Gastroesophageal sphincter (tissue), 4 donors: ENCODE measurements around the gene TANK. TPM values are rescaled to one million over a fixed set of nuclear protein-coding genes. Genes with fewer than 3 reads are reported as not detected.

Experiments
- ATAC-seq: fragments of 150-250 bp; one replicate; pipeline ENCODE4 v1.9.1; 2016; ENCODE audit warnings: mild to moderate bottlenecking, moderate library complexity
- H3K27ac ChIP-seq, 4 donors: fragments of 200-600 bp; sonication (generic) in 3 of 4; 1 replicate in 3 of 4; 2 replicates in 1 of 4; pipeline ENCODE4 v1.5.1; 2016 to 2019
- H3K27me3 ChIP-seq: fragments of 200-600 bp; sonication (generic); one replicate; pipeline ENCODE4 v1.5.1; 2019
- H3K36me3 ChIP-seq, 2 donors: fragments of 200-600 bp; sonication (generic); one replicate each; pipeline ENCODE4 v1.5.1; 2019; ENCODE audit warnings: control low read depth in 1 of 2
- H3K4me1 ChIP-seq, 3 donors: fragments of 200-600 bp; sonication (generic); 1 replicate in 2 of 3; 2 replicates in 1 of 3; pipeline ENCODE4 v1.5.1; 2016 to 2019; ENCODE audit warnings: control low read depth in 2 of 3
- H3K4me3 ChIP-seq, 2 donors: fragments of 200-600 bp; sonication (generic); one replicate each; pipeline ENCODE4 v1.5.1; 2019; ENCODE audit warnings: mild to moderate bottlenecking in 1 of 2, moderate library complexity in 1 of 2
- H3K9me3 ChIP-seq, 3 donors: fragments of 200-600 bp; sonication (generic); one replicate each; pipeline ENCODE4 v1.5.1; 2017 to 2019; ENCODE audit warnings: control low read depth in 2 of 3
- CTCF ChIP-seq, 4 experiments: fragments of 200-600 bp in 2 of 4; fragments of 450-650 bp in 2 of 4; sonication (generic) in 1 of 4; IDR thresholded peaks; one replicate each; pipeline ENCODE4 v1.5.1; 2017 to 2019; ENCODE audit warnings: antibody characterized with exemption in 4 of 4, mild to moderate bottlenecking in 2 of 4, moderate library complexity in 2 of 4
- EP300 ChIP-seq: sonication (generic); formaldehyde crosslinking; IDR thresholded peaks from one replicate; pipeline ENCODE4 v1.6.1; 2017; ENCODE audit warnings: antibody characterized with exemption, mild to moderate bottlenecking
- POLR2A ChIP-seq, 2 donors: fragments of 450-650 bp; IDR thresholded peaks; one replicate each; pipeline ENCODE4 v1.6.1; 2017; ENCODE audit warnings: antibody characterized with exemption in 2 of 2, mild to moderate bottlenecking in 2 of 2, moderate library complexity in 1 of 2
- POLR2AphosphoS5 ChIP-seq: sonication (generic); formaldehyde crosslinking; IDR thresholded peaks from one replicate; pipeline ENCODE4 v1.6.1; 2017; ENCODE audit warnings: antibody characterized with exemption
- WGBS, 2 donors: methylation state at CpG; one replicate each; pipeline ENCODE4 v1.1.5; 2018; ENCODE audit warnings: low coverage in 1 of 2; 5-methylcytosine and 5-hydroxymethylcytosine counted together
- total RNA-seq, 4 donors: library from RNA; depleted of rRNA; stranded (reverse); fragments of >200 nt; gene quantifications; one replicate each; pipeline ENCODE4 v1.1.0, GENCODE V29; 2016

The TANK gene
- total RNA-seq, 4 donors from 2014 or later: 48.3 to 88.2 (median 75.6) TPM

GRCh38 chr2:161228511-161229240 lies 68.4 kb downstream of the TANK start:
- Histone ChIP-seq H3K4me3 (no peak overlapping the region), H3K9me3 (no peaks in the 10 kb centered on the region), H3K4me1 (no peaks in the 10 kb centered on the region), H3K27me3 (no peaks in the 10 kb centered on the region), H3K36me3 (peaks cover 0 to 72% of the 10 kb centered on the region in 2 donors), H3K27ac (no peak overlapping the region)
- TF ChIP-seq POLR2A (IDR thresholded peaks at IDR 0.05) (no peak), POLR2AphosphoS5 (no peak), CTCF (IDR thresholded peaks at IDR 0.05) (no peak), EP300 (no peak)
- WGBS, 2 donors: 88% methylated on average over 6 of the region's 6 CpGs
- ATAC-seq: no peak

GRCh38 chr2:161230959-161231358 lies 70.7 kb downstream of the TANK start:
- whole genome bisulfite sequencing, 2 donors: 72% methylated on average over 4 of the region's 4 CpGs; no CpG with 5 or more reads in 1 of the 2 donors
- H3K36me3 ChIP-seq: peaks cover 0 to 63% of the 10 kb centered on the region in 2 donors
- no peaks in the 10 kb centered on the region for H3K9me3 ChIP-seq

GRCh38 chr2:161232571-161232970 lies 72.3 kb downstream of the TANK start:
- TF ChIP-seq POLR2A (IDR thresholded peaks at IDR 0.05): no peak
- TF ChIP-seq EP300: no peak
- no peak for TF ChIP-seq CTCF (IDR thresholded peaks at IDR 0.05)
- no peak for TF ChIP-seq POLR2AphosphoS5
- peaks cover 0 to 46% of the 10 kb centered on the region in 2 donors for H3K36me3 ChIP-seq

More at GRCh38 chr2:161230959-161231358, 70.7 kb downstream of the TANK start:
- no peaks in the 10 kb centered on the region for H3K4me1 ChIP-seq
- H3K27ac ChIP-seq: no peak overlapping the region
- TF ChIP-seq EP300: no peak
- TF ChIP-seq POLR2A (IDR thresholded peaks at IDR 0.05): no peak
- no peak for TF ChIP-seq POLR2AphosphoS5
- no peak for TF ChIP-seq CTCF (IDR thresholded peaks at IDR 0.05)
- no peak for ATAC-seq
- no peaks in the 10 kb centered on the region for H3K27me3 ChIP-seq
- no peak overlapping the region for H3K4me3 ChIP-seq

GRCh38 chr2:161233858-161234431 lies 73.7 kb downstream of the TANK start:
- TF ChIP-seq POLR2AphosphoS5 (no peak), POLR2A (IDR thresholded peaks at IDR 0.05) (no peak), EP300 (no peak), CTCF (IDR thresholded peaks at IDR 0.05) (no peak)
- no peak overlapping the region for H3K27ac ChIP-seq
- H3K9me3 ChIP-seq: no peaks in the 10 kb centered on the region
- no peaks in the 10 kb centered on the region for H3K27me3 ChIP-seq
- no peak for ATAC-seq
- H3K4me1 ChIP-seq: peaks cover 0 to 18% (median 5%) of the 10 kb centered on the region in 3 donors
- WGBS, 2 donors: 69 to 79% methylated on average over 2 of the region's 2 CpGs
- H3K36me3 ChIP-seq: peaks cover 0 to 33% of the 10 kb centered on the region in 2 donors
- no peak overlapping the region for H3K4me3 ChIP-seq

More at GRCh38 chr2:161232571-161232970, 72.3 kb downstream of the TANK start:
- H3K4me3 ChIP-seq: no peak overlapping the region
- no peaks in the 10 kb centered on the region for H3K9me3 ChIP-seq
- no peak overlapping the region for H3K27ac ChIP-seq
- H3K27me3 ChIP-seq: no peaks in the 10 kb centered on the region
- H3K4me1 ChIP-seq: peaks cover 0 to 7% (median 5%) of the 10 kb centered on the region in 3 donors
- no peak for ATAC-seq

GRCh38 chr2:161234627-161235026 lies 74.4 kb downstream of the TANK start:
- no peaks in the 10 kb centered on the region for H3K27me3 ChIP-seq
- no peak overlapping the region for H3K27ac ChIP-seq
- TF ChIP-seq POLR2A (IDR thresholded peaks at IDR 0.05) (no peak), EP300 (no peak), CTCF (IDR thresholded peaks at IDR 0.05) (no peak), POLR2AphosphoS5 (no peak)
- WGBS, 2 donors: 79 to 82% methylated on average over 2 of the region's 2 CpGs
- peaks cover 0 to 26% of the 10 kb centered on the region in 2 donors for H3K36me3 ChIP-seq
- H3K4me1 ChIP-seq: peaks cover 0 to 18% (median 5%) of the 10 kb centered on the region in 3 donors
- no peak overlapping the region for H3K4me3 ChIP-seq
- ATAC-seq: no peak
- no peaks in the 10 kb centered on the region for H3K9me3 ChIP-seq
